Duodenal mucosa (tissue), 2 donors: ENCODE data around the gene HYKK.

Experiments used
- H3K27ac ChIP-seq: one replicate; pipeline ENCODE4 v1.7.0; 2013; ENCODE audit warnings: low read depth, low read length
- H3K27me3 ChIP-seq, 2 donors: one replicate each; pipeline ENCODE4 v1.7.0; 2013; ENCODE audit warnings: low read length in 2 of 2, control low read depth in 1 of 2; ENCODE audit not compliant: insufficient read depth in 2 of 2, control insufficient read depth in 1 of 2
- H3K36me3 ChIP-seq, 2 donors: one replicate each; pipeline ENCODE4 v1.7.0; 2013; ENCODE audit warnings: low read length in 2 of 2, control low read depth in 1 of 2; ENCODE audit not compliant: insufficient read depth in 2 of 2, control insufficient read depth in 1 of 2
- H3K4me1 ChIP-seq, 2 donors: one replicate each; pipeline ENCODE4 v1.7.0; 2013; ENCODE audit warnings: low read length in 2 of 2, control low read depth in 1 of 2; ENCODE audit not compliant: insufficient read depth in 2 of 2, control insufficient read depth in 1 of 2
- H3K4me3 ChIP-seq, 2 donors: one replicate each; pipeline ENCODE4 v1.7.0; 2013; ENCODE audit warnings: low read length in 2 of 2, low read depth in 1 of 2
- H3K9ac ChIP-seq, 2 donors: one replicate each; pipeline ENCODE4 v1.7.0; 2013; ENCODE audit warnings: low read length in 2 of 2, low read depth in 1 of 2
- H3K9me3 ChIP-seq, 2 donors: one replicate each; pipeline ENCODE4 v1.7.0; 2013; ENCODE audit warnings: low read length in 2 of 2, control low read depth in 1 of 2; ENCODE audit not compliant: control insufficient read depth in 1 of 2

The HYKK gene

GRCh38 chr15:78561490-78561889, 54.1 kb downstream of the HYKK start:
- H3K27me3 ChIP-seq: peaks cover 0 to 6% of the 10 kb centered on the region in 2 donors
- no peak overlapping the region for H3K4me3 ChIP-seq
- H3K36me3 ChIP-seq: no peaks in the 10 kb centered on the region
- H3K9me3 ChIP-seq: no peaks in the 10 kb centered on the region
- H3K9ac ChIP-seq: no peak overlapping the region
- H3K4me1 ChIP-seq: peaks cover 7 to 15% of the 10 kb centered on the region in 2 donors
- H3K27ac ChIP-seq: no peak overlapping the region

GRCh38 chr15:78563092-78563491, 55.7 kb downstream of the HYKK start:
- Histone ChIP-seq H3K4me3 (no peak overlapping the region), H3K36me3 (no peaks in the 10 kb centered on the region), H3K27ac (no peak overlapping the region), H3K9me3 (no peaks in the 10 kb centered on the region), H3K9ac (no peak overlapping the region), H3K27me3 (peaks cover 0 to 6% of the 10 kb centered on the region in 2 donors), H3K4me1 (peaks cover 7 to 17% of the 10 kb centered on the region in 2 donors)

GRCh38 chr15:78564743-78565096, 57.3 kb downstream of the HYKK start:
- H3K9ac ChIP-seq: no peak overlapping the region
- H3K9me3 ChIP-seq: no peaks in the 10 kb centered on the region
- H3K27me3 ChIP-seq: peaks cover 0 to 6% of the 10 kb centered on the region in 2 donors
- H3K4me1 ChIP-seq: peaks cover 7 to 17% of the 10 kb centered on the region in 2 donors
- H3K27ac ChIP-seq: no peak overlapping the region
- peak overlapping the region; percentile 76 to 82 for H3K4me3 ChIP-seq
- H3K36me3 ChIP-seq: no peaks in the 10 kb centered on the region

GRCh38 chr15:78565097-78565950, 57.9 kb downstream of the HYKK start, which contains the start of gene CHRNA5:
TSS of gene CHRNA5 (plus strand) at chr15:78565520. CDS start at chr15:78565720, 200 bp downstream.
- peaks cover 7 to 17% of the 10 kb centered on the region in 2 donors for H3K4me1 ChIP-seq
- no peaks in the 10 kb centered on the region for H3K36me3 ChIP-seq
- no peak within 1 kb of the TSS for H3K27ac ChIP-seq
- peaks cover 0 to 6% of the 10 kb centered on the region in 2 donors for H3K27me3 ChIP-seq
- H3K9ac ChIP-seq: peak within 1 kb of the TSS; percentile 68 to 77
- H3K9me3 ChIP-seq: no peaks in the 10 kb centered on the region
- H3K4me3 ChIP-seq: peak within 1 kb of the TSS; percentile 76 to 82

- peaks cover 4 to 6% of the 10 kb centered on the region in 2 donors for H3K27me3 ChIP-seq
- H3K4me3 ChIP-seq: peak overlapping the region; percentile 76 to 82
- no peak overlapping the region for H3K27ac ChIP-seq
- peaks cover 7 to 17% of the 10 kb centered on the region in 2 donors for H3K4me1 ChIP-seq
- peak overlapping the region; percentile 68 to 77 for H3K9ac ChIP-seq
- H3K9me3 ChIP-seq: no peaks in the 10 kb centered on the region
- H3K36me3 ChIP-seq: no peaks in the 10 kb centered on the region
These were observed 58.8 kb downstream of the HYKK start for GRCh38 chr15:78565951-78566774.

- H3K27me3 ChIP-seq: peaks cover 4 to 6% of the 10 kb centered on the region in 2 donors
- H3K9ac ChIP-seq: no peak overlapping the region
- peaks cover 7 to 17% of the 10 kb centered on the region in 2 donors for H3K4me1 ChIP-seq
- no peak overlapping the region for H3K27ac ChIP-seq
- H3K36me3 ChIP-seq: no peaks in the 10 kb centered on the region
- peak overlapping the region; percentile 26 to 29 for H3K4me3 ChIP-seq
- H3K9me3 ChIP-seq: no peaks in the 10 kb centered on the region
These were observed 60.2 kb downstream of the HYKK start for GRCh38 chr15:78567531-78567930.

- H3K9ac ChIP-seq: no peak overlapping the region
- no peaks in the 10 kb centered on the region for H3K9me3 ChIP-seq
- H3K27me3 ChIP-seq: peaks cover 4 to 6% of the 10 kb centered on the region in 2 donors
- H3K4me3 ChIP-seq: no peak overlapping the region
- H3K36me3 ChIP-seq: no peaks in the 10 kb centered on the region
- H3K27ac ChIP-seq: no peak overlapping the region
- peaks cover 6 to 10% of the 10 kb centered on the region in 2 donors for H3K4me1 ChIP-seq
These were observed 63.3 kb downstream of the HYKK start for GRCh38 chr15:78570710-78571109.

- Histone ChIP-seq H3K9ac (no peak overlapping the region), H3K4me1 (peaks cover 0 to 4% of the 10 kb centered on the region in 2 donors), H3K36me3 (no peaks in the 10 kb centered on the region), H3K4me3 (no peak overlapping the region), H3K27ac (no peak overlapping the region), H3K9me3 (no peaks in the 10 kb centered on the region), H3K27me3 (peaks cover 2 to 4% of the 10 kb centered on the region in 2 donors)
These were observed 64.0 kb downstream of the HYKK start for GRCh38 chr15:78571382-78571781.

GRCh38 chr15:78573416-78573815, 66.0 kb downstream of the HYKK start:
- Histone ChIP-seq H3K27ac (no peak overlapping the region), H3K9me3 (no peaks in the 10 kb centered on the region), H3K4me1 (no peaks in the 10 kb centered on the region), H3K27me3 (peaks cover 0 to 4% of the 10 kb centered on the region in 2 donors), H3K9ac (no peak overlapping the region), H3K36me3 (no peaks in the 10 kb centered on the region), H3K4me3 (no peak overlapping the region)

GRCh38 chr15:78574944-78575343, 67.6 kb downstream of the HYKK start:
- Histone ChIP-seq H3K27ac (no peak overlapping the region), H3K27me3 (peaks cover 0 to 4% of the 10 kb centered on the region in 2 donors), H3K4me1 (no peaks in the 10 kb centered on the region), H3K9me3 (no peaks in the 10 kb centered on the region), H3K4me3 (no peak overlapping the region), H3K36me3 (no peaks in the 10 kb centered on the region), H3K9ac (no peak overlapping the region)
